Upper lobe of left lung (tissue), 6 donors: ENCODE data around the gene SNRNP40. TPM values are rescaled to one million over a fixed set of nuclear protein-coding genes. Genes with fewer than 3 reads are reported as not detected.

Experiments
- ATAC-seq, 2 donors: fragments of 200-7000 bp; cut with Tn5 transposase; one replicate each; pipeline ENCODE4 v1.9.1; 2022; ENCODE audit warnings: mild to moderate bottlenecking in 2 of 2, moderate library complexity in 2 of 2; ENCODE audit not compliant: low FRiP score in 2 of 2
- DNase-seq, 2 donors: peaks; one replicate each; pipeline ENCODE4 v3.0.0-alpha.2; 2019 to 2020
- H3K27ac ChIP-seq, 4 donors: fragments of 200-600 bp; sonication (generic); one replicate each; pipeline ENCODE4 v1.5.1; 2016 to 2019
- H3K27me3 ChIP-seq, 4 donors: fragments of 200-600 bp; sonication (generic); one replicate each; pipeline ENCODE4 v1.5.1; 2017 to 2019
- H3K36me3 ChIP-seq, 4 donors: fragments of 200-600 bp; sonication (generic); one replicate each; pipeline ENCODE4 v1.5.1; 2016 to 2019
- H3K4me1 ChIP-seq, 4 donors: fragments of 200-600 bp; sonication (generic); one replicate each; pipeline ENCODE4 v1.5.1; 2018 to 2019
- H3K4me3 ChIP-seq, 4 donors: fragments of 200-600 bp; sonication (generic); one replicate each; pipeline ENCODE4 v1.5.1; 2017 to 2019; ENCODE audit warnings: mild to moderate bottlenecking in 2 of 4, moderate library complexity in 1 of 4
- H3K9me3 ChIP-seq, 4 donors: fragments of 200-600 bp; sonication (generic); one replicate each; pipeline ENCODE4 v1.5.1; 2018 to 2019
- CTCF ChIP-seq, 6 experiments: fragments of 450-650 bp in 4 of 6; fragments of 200-600 bp in 2 of 6; sonication (generic) in 2 of 6; IDR thresholded peaks; one replicate each; pipeline ENCODE4 v1.5.1; 2016 to 2019; ENCODE audit warnings: antibody characterized with exemption in 6 of 6
- EP300 ChIP-seq, 4 donors: sonication (generic); formaldehyde crosslinking; IDR thresholded peaks; one replicate each; pipeline ENCODE4 v1.5.1; 2017; ENCODE audit warnings: antibody characterized with exemption in 4 of 4, control low read depth in 2 of 4
- POLR2A ChIP-seq, 4 donors: fragments of 450-650 bp; IDR thresholded peaks; one replicate each; pipeline ENCODE4 v1.5.1; 2016 to 2017; ENCODE audit warnings: antibody characterized with exemption in 4 of 4, mild to moderate bottlenecking in 2 of 4
- POLR2AphosphoS5 ChIP-seq, 2 donors: sonication (generic); formaldehyde crosslinking; IDR thresholded peaks; one replicate each; pipeline ENCODE4 v1.5.1; 2017; ENCODE audit warnings: antibody characterized with exemption in 2 of 2
- WGBS, 2 donors: methylation state at CpG; one replicate each; pipeline ENCODE4 v1.1.5; 2017 to 2018; 5-methylcytosine and 5-hydroxymethylcytosine counted together
- total RNA-seq, 6 donors: library from RNA; depleted of rRNA in 4 of 6; stranded (reverse); fragments of >200 nt in 4 of 6; gene quantifications; one replicate each; pipeline versions ENCODE4 v1.1.0 to v1.2.1, GENCODE V29; 2016 to 2021
- donor health status: DM: no; HTN: no; CAD: no; lungs with moderate emphysema.
- donor health status: DM: no; HTN: yes; CAD: no; lungs with severe emphysema.

SNRNP40 gene
- total RNA-seq, 6 donors from 2014 or later = 19.4 to 58.7 (median 44.1) TPM

- DNase-seq (no peak), ATAC-seq (no peak)
- WGBS, 2 donors = 62 to 75% methylated on average over 9 to 12 of the region's 12 CpGs
- Histone ChIP-seq H3K4me3 (no peak overlapping the region), H3K36me3 (no peaks in the 10 kb centered on the region), H3K9me3 (no peaks in the 10 kb centered on the region), H3K27ac (no peak overlapping the region), H3K4me1 (peaks cover 0 to 8% (median 3%) of the 10 kb centered on the region in 4 donors), H3K27me3 (no peaks in the 10 kb centered on the region)
- no peak for TF ChIP-seq POLR2AphosphoS5 (IDR thresholded peaks at IDR 0.05)
- no peak for TF ChIP-seq POLR2A (IDR thresholded peaks at IDR 0.05)
- no peak for TF ChIP-seq CTCF (IDR thresholded peaks at IDR 0.05)
- no peak for TF ChIP-seq EP300 (IDR thresholded peaks at IDR 0.05)
Observed at GRCh38 chr1:31214316-31215064, 82.1 kb downstream of the SNRNP40 start.

Other genes with a start within 250 kb of the SNRNP40 start
- 100 to 1,000 TPM in 3 of 6 donors, 10 to 100 TPM in 3; 85.7 to 124 (median 99.8) TPM for gene PUM1, start 231.1 kb downstream of the SNRNP40 start, total RNA-seq
- under 1 TPM in 2 of 6 donors, not detected in 4; 0.13 to 0.31 TPM for gene NKAIN1, start 56.9 kb downstream of the SNRNP40 start, total RNA-seq
- 10 to 100 TPM in 5 of 6 donors, 1 to 10 TPM in 1; 4.3 to 19.9 (median 17.8) TPM for gene ZCCHC17, start 244 bp upstream of the SNRNP40 start, total RNA-seq
- gene FABP3, start 76.3 kb upstream of the SNRNP40 start, total RNA-seq = 10 to 100 TPM in 5 of 6 donors, 1 to 10 TPM in 1; 4.2 to 98.9 (median 27.2) TPM
- gene SERINC2, start 116.4 kb upstream of the SNRNP40 start, total RNA-seq = 10 to 100 TPM; 32.3 to 45.9 (median 42.1) TPM